ENCODE measurements around the gene AP1M1.

The AP1M1 gene

GRCh38 chr19:16207490-16208025 is 9.8 kb downstream of the AP1M1 start:
- DNase-seq (ENCODE audit: low read depth in 2 of 2) = no peak

- DNase-seq (ENCODE audit: low read depth in 2 of 2) = no peak
Measured at GRCh38 chr19:16208064-16208759, 10.5 kb downstream of the AP1M1 start.

- DNase-seq (ENCODE audit: low read depth in 2 of 2) = no peak
Measured at GRCh38 chr19:16208847-16209665, 11.3 kb downstream of the AP1M1 start.

- DNase-seq (ENCODE audit: low read depth in 2 of 2) = no peak
Measured at GRCh38 chr19:16210168-16210567, 12.5 kb downstream of the AP1M1 start.

GRCh38 chr19:16213076-16213475 is 15.4 kb downstream of the AP1M1 start:
- no peak for DNase-seq (ENCODE audit: low read depth in 2 of 2)

- no peak for DNase-seq (ENCODE audit: low read depth in 2 of 2)
Measured at GRCh38 chr19:16216744-16217670, 19.3 kb downstream of the AP1M1 start.

GRCh38 chr19:16217716-16218451 is 20.2 kb downstream of the AP1M1 start:
- no peak for DNase-seq (ENCODE audit: low read depth in 2 of 2)

GRCh38 chr19:16218851-16219250 is 21.1 kb downstream of the AP1M1 start:
- DNase-seq (ENCODE audit: low read depth in 2 of 2) = no peak

GRCh38 chr19:16222806-16223205 is 25.1 kb downstream of the AP1M1 start:
- no peak for DNase-seq (ENCODE audit: low read depth in 2 of 2)

- no peak for DNase-seq (ENCODE audit: low read depth in 2 of 2)
Measured at GRCh38 chr19:16223746-16224145, 26.0 kb downstream of the AP1M1 start.

- DNase-seq (ENCODE audit: low read depth in 2 of 2) = no peak
Measured at GRCh38 chr19:16224293-16225045, 26.8 kb downstream of the AP1M1 start.

GRCh38 chr19:16225279-16226183 is 27.8 kb downstream of the AP1M1 start:
- DNase-seq (ENCODE audit: low read depth in 2 of 2) = no peak

- no peak for DNase-seq (ENCODE audit: low read depth in 2 of 2)
Measured at GRCh38 chr19:16226184-16226591, 28.5 kb downstream of the AP1M1 start.

GRCh38 chr19:16226878-16227836 is 29.4 kb downstream of the AP1M1 start:
- DNase-seq (ENCODE audit: low read depth in 2 of 2) = no peak

GRCh38 chr19:16227837-16228636 is 30.3 kb downstream of the AP1M1 start:
- DNase-seq (ENCODE audit: low read depth in 2 of 2) = no peak

GRCh38 chr19:16228637-16229321 is 31.1 kb downstream of the AP1M1 start:
- no peak for DNase-seq (ENCODE audit: low read depth in 2 of 2)

GRCh38 chr19:16229322-16229641 is 31.6 kb downstream of the AP1M1 start:
- DNase-seq (ENCODE audit: low read depth in 2 of 2) = no peak

Measured in fibroblast of skin of left biceps (primary cell).